Measurements from ENCODE around the gene ARHGEF4. TPM values are rescaled to one million over a fixed set of nuclear protein-coding genes. Genes with fewer than 3 reads are reported as not detected.

ARHGEF4 gene
- total RNA-seq, 1 donor from 2014 or later = 2.6 TPM

- no peak overlapping the region for H3K4me3 Mint-ChIP-seq (ENCODE audit: unreplicated experiment)
- H3K36me3 Mint-ChIP-seq (ENCODE audit: unreplicated experiment) = peaks cover 50% of the 10 kb centered on the region
- peaks cover 2% of the 10 kb centered on the region for H3K4me1 Mint-ChIP-seq (ENCODE audit: unreplicated experiment)
- DNase-seq (ENCODE audit: extremely low spot score, unreplicated experiment) = no peak
- H3K27me3 Mint-ChIP-seq (ENCODE audit: unreplicated experiment) = no peaks in the 10 kb centered on the region
- TF ChIP-seq CTCF (IDR thresholded peaks at IDR 0.05) = no peak
- H3K27ac Mint-ChIP-seq (ENCODE audit: unreplicated experiment) = no peak overlapping the region
- H3K9me3 Mint-ChIP-seq (ENCODE audit: unreplicated experiment) = no peaks in the 10 kb centered on the region
Observed at GRCh38 chr2:131047920-131048560, 211.3 kb downstream of the ARHGEF4 start.

GRCh38 chr2:131048641-131049040 lies 211.9 kb downstream of the ARHGEF4 start:
- no peak for TF ChIP-seq CTCF (IDR thresholded peaks at IDR 0.05)
- Mint-ChIP-seq H3K36me3 (ENCODE audit: unreplicated experiment) (peaks cover 53% of the 10 kb centered on the region), H3K27me3 (ENCODE audit: unreplicated experiment) (no peaks in the 10 kb centered on the region), H3K9me3 (ENCODE audit: unreplicated experiment) (no peaks in the 10 kb centered on the region), H3K4me3 (ENCODE audit: unreplicated experiment) (no peak overlapping the region), H3K27ac (ENCODE audit: unreplicated experiment) (no peak overlapping the region), H3K4me1 (ENCODE audit: unreplicated experiment) (peaks cover 2% of the 10 kb centered on the region)
- DNase-seq (ENCODE audit: extremely low spot score, unreplicated experiment) = no peak

GRCh38 chr2:131049150-131049718 lies 212.5 kb downstream of the ARHGEF4 start:
- no peaks in the 10 kb centered on the region for H3K9me3 Mint-ChIP-seq (ENCODE audit: unreplicated experiment)
- DNase-seq (ENCODE audit: extremely low spot score, unreplicated experiment) = no peak
- peaks cover 54% of the 10 kb centered on the region for H3K36me3 Mint-ChIP-seq (ENCODE audit: unreplicated experiment)
- H3K27me3 Mint-ChIP-seq (ENCODE audit: unreplicated experiment) = no peaks in the 10 kb centered on the region
- no peak overlapping the region for H3K4me3 Mint-ChIP-seq (ENCODE audit: unreplicated experiment)
- no peak overlapping the region for H3K27ac Mint-ChIP-seq (ENCODE audit: unreplicated experiment)
- H3K4me1 Mint-ChIP-seq (ENCODE audit: unreplicated experiment) = peaks cover 2% of the 10 kb centered on the region
- TF ChIP-seq CTCF (IDR thresholded peaks at IDR 0.05) = no peak

GRCh38 chr2:131050896-131051295 lies 214.2 kb downstream of the ARHGEF4 start:
- no peaks in the 10 kb centered on the region for H3K9me3 Mint-ChIP-seq (ENCODE audit: unreplicated experiment)
- H3K36me3 Mint-ChIP-seq (ENCODE audit: unreplicated experiment) = peaks cover 61% of the 10 kb centered on the region
- no peak overlapping the region for H3K4me3 Mint-ChIP-seq (ENCODE audit: unreplicated experiment)
- TF ChIP-seq CTCF (IDR thresholded peaks at IDR 0.05) = no peak
- no peak for DNase-seq (ENCODE audit: extremely low spot score, unreplicated experiment)
- H3K27ac Mint-ChIP-seq (ENCODE audit: unreplicated experiment) = no peak overlapping the region
- H3K4me1 Mint-ChIP-seq (ENCODE audit: unreplicated experiment) = peaks cover 11% of the 10 kb centered on the region
- H3K27me3 Mint-ChIP-seq (ENCODE audit: unreplicated experiment) = no peaks in the 10 kb centered on the region

DNA sequence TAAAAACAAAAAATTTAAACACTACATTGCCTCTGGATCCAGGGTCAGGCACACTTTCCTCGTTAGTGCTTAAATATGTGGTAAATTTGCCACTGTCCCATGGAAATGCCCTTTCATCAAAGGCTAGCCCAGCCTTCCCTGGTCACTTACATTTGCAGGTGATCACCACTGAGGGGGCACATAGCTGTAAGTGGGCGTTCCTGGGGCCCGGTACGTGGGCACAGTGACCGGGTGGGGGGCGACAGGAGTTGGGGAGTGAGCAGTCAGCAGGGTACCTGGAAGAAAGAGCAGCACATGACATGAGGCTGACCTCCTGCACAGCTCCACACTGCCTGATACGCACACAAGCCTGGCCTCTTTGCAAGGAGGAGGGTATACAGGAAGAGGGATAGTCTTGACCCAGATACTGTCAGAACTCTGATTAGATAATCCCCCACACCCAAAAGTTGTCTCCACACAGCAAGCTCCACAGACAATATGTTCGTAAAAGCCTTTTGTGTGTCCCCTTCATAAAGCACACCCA lies 216.1 kb downstream of the ARHGEF4 start:
- Mint-ChIP-seq H3K27ac (ENCODE audit: unreplicated experiment) (no peak overlapping the region), H3K36me3 (ENCODE audit: unreplicated experiment) (peaks cover 58% of the 10 kb centered on the region), H3K9me3 (ENCODE audit: unreplicated experiment) (no peaks in the 10 kb centered on the region), H3K4me3 (ENCODE audit: unreplicated experiment) (no peak overlapping the region), H3K27me3 (ENCODE audit: unreplicated experiment) (no peaks in the 10 kb centered on the region), H3K4me1 (ENCODE audit: unreplicated experiment) (peaks cover 25% of the 10 kb centered on the region)
- no peak for TF ChIP-seq CTCF (IDR thresholded peaks at IDR 0.05)
- no peak for DNase-seq (ENCODE audit: extremely low spot score, unreplicated experiment)

Data from osteocyte (in vitro differentiated cells).